KOPT-K1 (cell line): ENCODE data around the gene JPT1.

ENCODE experiments used
- H3K27ac ChIP-seq: fragments of 200-600 bp; sonication (generic); 2 replicates; pipeline ENCODE4 v1.5.1; 2016; ENCODE audit warnings: antibody characterized with exemption, mild to moderate bottlenecking, low read depth, low read length; ENCODE audit not compliant: poor library complexity, severe bottlenecking
- H3K36me3 ChIP-seq: fragments of 200-600 bp; sonication (generic); 2 replicates; pipeline ENCODE4 v1.5.1; 2017; ENCODE audit warnings: antibody characterized with exemption, mild to moderate bottlenecking, low read length, moderate library complexity; ENCODE audit not compliant: insufficient read depth
- H3K9me3 ChIP-seq: fragments of 200-600 bp; sonication (generic); 2 replicates; pipeline ENCODE4 v1.5.1; 2017; ENCODE audit warnings: antibody characterized with exemption, low read length, mild to moderate bottlenecking; ENCODE audit not compliant: insufficient read depth, poor library complexity, severe bottlenecking

Gene JPT1

DNA sequence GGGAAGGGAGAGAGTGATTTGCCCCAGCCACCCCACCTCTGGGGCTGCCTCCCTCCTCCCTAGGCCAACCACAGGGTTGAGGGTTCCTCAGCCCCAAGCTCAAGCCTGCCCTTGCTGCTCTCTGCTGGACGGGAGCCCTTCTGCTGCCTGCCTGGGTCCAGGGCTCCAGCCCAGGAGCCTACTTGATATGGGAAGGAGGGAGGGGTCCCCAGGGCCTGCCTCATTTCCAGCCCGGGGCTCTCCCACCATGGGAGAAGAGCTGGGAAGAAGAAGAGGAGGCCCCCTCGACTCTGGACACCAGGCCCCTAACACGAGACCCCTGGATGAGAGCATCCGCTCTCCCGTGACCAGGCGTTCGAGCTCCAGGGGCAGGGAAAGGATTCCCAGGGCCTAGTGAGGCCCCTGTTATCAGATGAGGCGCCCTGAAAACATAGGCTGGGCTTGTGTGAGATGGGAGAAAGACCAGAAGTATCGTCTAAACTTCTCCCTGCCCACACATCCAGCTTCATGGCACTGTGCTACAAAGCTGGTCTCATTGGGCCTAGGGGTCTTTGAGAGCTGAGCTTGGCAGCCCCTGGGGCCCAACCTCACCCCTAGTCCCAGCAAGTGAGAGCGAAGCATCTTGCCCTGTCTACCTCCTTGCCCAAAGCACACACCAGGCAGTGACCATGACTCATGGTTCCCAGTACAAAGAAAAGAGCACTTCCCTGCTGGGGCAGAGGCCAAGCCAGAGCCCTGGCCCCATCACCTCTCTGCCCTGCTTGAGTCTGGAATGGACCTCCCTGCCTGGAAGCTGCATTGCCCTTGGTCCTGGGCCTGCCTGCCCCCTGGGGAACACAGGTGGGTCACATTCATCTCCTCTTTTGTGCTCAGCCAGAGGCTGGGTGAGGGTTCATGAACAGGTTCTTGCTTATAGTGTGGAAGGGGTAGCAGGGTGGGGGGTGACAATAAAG lies 65.6 kb downstream of the JPT1 start:
- Histone ChIP-seq H3K9me3 (no peaks in the 10 kb centered on the region), H3K27ac (peak overlapping the region; percentile 59), H3K36me3 (no peaks in the 10 kb centered on the region)

DNA sequence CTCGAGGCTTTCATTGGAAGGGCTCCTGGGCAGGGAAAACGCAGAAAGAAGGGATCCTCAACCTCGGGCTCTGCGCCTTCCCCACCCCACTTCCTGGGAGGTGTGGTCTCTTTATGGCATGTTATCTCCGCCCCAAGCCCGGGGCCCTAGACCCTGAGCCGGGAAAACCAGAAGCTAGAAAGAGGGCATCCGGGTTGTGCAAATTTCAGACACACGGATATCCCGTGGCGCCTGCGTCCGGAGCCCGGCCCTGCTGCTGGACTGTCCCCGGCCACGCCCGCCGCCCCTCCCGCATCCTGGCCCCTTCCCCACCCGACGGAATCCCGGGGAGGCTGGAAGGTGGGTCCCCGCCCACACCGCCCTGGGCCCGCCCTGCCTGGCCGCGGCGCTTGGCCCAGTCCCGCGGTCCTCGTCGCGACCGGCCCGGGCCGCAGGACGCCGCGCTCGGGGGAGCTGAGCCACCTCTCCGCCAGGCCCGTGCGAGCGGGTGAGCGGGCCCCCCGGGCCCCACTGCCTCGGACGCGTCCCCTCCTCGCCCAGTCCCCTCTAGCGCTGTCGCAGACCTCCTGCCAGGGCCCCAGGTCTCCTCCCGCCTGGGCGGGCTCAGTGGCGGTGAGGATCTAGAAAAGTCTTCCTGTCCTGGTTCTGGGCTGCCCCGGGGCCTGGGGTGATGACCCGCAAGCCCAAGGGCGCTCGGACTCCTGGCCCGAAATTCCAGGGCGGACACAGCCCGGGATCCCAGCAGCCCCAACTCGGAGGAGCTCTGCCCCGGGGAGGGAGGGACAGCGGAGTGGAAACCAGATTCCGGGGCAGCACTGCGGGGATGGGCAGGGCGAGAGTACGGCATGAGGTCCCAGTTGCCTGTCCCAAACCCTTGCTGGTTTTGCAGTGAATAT lies 66.5 kb downstream of the JPT1 start, which contains the start of gene SLC16A5:
SLC16A5 (plus strand) TSS at position 397 of the 896 bp plus-strand sequence. CDS start 5,683 bp downstream, outside the sequence.
- no peaks in the 10 kb centered on the region for H3K9me3 ChIP-seq
- H3K27ac ChIP-seq: peak within 1 kb of the TSS; percentile 59
- H3K36me3 ChIP-seq: no peaks in the 10 kb centered on the region

DNA sequence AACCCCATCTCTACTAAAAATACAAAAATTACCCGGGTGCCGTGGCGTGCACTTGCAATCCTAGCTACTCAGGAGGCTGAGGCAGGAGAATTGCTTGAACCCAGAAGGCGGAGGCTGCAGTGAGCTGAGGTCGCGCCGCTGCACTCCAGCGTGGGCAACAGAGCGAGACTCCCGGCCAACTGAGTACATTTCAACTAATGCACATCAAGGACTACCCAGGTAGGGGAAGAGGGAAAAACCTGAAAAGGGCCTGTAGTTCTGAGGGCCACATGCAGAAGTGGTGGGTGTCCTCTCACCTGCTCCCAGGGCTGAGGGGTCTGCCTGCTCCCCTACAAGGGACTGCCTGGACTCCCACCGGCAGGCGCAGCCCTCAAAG lies 67.1 kb downstream of the JPT1 start:
- peak overlapping the region; percentile 59 for H3K27ac ChIP-seq
- H3K9me3 ChIP-seq: no peaks in the 10 kb centered on the region
- no peaks in the 10 kb centered on the region for H3K36me3 ChIP-seq

DNA sequence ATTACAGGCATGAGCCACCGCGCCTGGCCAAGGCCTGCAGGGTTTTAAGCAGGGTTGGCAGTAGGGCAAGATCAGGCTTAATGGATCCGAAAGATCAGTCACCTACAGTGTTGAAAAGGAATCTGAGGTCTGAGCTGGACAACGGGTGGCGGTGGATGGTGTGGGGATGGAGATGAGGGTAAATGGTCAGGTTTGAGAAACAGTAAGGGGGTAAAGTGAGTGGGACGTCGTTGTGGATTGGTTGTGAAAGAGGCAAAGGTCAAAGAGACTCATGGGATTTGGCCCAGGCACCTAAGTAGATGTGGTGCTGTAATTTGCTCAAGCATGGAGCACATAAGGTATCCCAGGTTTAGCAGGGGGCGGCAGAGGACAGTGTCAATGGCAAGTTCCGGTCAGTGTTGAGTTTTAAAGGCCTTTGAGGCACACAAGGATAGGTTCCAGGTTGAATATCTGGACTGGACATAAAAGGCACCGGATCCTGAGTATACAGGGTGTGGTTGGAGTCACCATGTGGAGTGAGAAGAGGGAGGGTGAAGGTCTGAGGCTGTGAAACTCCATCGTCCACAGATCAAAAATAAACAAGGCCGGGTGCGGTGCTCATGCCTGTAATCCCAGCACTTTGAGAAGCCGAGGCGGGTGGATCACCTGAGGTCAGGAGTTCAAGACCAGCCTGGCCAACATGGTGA lies 67.7 kb downstream of the JPT1 start:
- Histone ChIP-seq H3K36me3 (no peaks in the 10 kb centered on the region), H3K9me3 (no peaks in the 10 kb centered on the region), H3K27ac (no peak overlapping the region)
